ENCODE results near the gene TFAP2E.

Gene TFAP2E

DNA sequence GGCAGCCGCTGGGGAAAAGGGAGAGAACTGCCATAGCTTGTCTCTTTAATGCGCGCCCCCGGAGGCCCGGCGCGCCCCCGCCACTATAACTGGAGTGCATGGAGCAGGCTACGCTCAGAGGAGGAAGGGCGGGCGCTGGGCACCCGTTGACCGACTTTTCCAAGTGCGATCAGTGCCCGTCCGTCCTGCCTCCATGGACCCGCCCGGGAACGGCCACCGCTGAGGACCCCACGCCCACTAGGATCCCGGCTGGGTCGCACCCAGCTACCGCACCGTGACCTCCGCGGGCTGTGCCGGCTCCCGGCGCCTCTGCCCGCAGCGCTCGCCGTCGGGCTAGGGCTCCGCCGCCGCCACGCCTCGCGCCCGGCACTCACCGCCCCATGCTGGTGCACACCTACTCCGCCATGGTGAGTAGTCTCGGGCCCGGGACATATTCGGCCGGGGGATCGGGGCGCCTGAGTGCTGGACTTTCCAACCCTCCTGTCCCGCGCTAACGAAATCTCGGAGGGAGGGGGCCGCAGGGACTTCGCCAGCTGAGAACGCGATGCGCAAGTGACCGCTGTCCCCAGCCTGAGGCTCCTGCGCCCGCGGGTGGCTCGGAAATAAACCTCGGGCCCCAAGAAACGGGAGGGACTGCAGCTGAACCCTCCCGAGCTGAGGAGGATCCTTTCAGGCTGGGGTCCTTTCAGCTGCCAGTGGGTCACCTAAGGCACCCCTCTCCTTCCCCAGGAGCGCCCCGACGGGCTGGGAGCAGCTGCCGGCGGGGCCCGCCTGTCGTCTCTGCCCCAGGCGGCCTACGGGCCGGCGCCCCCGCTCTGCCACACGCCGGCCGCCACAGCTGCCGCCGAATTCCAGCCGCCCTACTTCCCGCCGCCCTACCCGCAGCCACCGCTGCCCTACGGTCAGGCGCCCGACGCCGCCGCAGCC, at the start of gene TFAP2E:
Gene TFAP2E (plus strand): TSS at position 117 of the 927 bp plus-strand sequence. CDS start 264 bp downstream, at position 381.
- peak; percentile 54 for DNase-seq (ENCODE audit: low spot score)

DNA sequence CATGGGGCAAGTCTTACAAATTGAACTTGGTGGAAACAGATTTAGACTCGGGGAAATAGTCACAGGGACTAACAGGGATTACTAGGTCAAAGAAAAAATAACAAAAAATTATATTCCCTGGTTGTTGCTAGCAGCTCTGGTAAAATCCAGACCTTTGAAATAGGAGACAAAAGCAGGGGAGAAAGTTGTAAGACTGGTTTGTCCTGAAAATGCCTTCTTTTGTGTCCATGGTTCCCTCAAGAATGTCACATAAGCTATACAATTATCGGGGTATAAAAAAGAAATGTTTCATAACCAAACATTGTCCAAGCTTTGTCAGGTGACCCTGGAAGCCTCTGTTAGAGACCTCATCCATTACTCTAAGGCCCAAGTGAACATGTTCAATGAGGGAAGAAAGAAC, 49.0 kb upstream of the TFAP2E start:
- DNase-seq (ENCODE audit: low spot score): no peak

DNA sequence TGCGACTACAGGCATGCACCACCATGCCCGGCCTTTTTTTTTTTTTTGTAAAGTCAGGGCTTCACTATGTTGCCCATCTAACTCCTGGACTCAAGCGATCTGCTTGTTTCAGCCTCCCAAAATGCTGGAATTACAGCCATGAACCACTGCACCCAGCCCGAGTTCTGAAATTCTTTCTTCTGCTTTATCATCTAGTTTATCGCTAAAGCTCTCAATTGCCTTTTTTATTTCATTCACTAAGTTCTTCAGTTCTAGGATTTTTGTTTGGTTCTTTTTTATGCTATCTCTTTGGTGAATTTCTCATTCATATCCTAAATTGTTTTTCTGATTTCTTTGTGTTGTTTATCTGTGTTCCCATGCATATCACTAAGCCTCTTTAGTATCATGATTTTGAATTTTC, 42.9 kb upstream of the TFAP2E start:
- no peak for DNase-seq (ENCODE audit: low spot score)

DNA sequence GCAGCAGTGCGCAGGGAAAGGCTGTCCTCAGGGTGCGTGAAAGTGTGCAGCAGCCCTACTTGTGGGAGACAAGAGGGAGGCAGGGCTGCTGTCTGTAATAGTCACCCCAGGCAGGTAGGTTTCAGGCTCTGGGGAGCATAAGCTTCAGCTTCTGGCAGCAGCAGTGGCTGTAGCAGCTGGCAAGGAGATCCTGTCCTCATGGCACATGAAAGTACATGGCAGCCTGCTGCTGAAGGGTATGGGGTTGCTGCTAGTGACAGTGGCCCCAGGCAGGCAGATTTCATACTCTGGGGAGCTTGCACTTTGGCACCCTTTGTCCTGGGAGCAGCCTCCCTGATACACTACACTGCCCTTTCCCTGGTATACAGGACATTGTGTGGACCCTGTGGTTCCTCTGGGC, 42.2 kb upstream of the TFAP2E start:
- no peak for DNase-seq (ENCODE audit: low spot score)

DNA sequence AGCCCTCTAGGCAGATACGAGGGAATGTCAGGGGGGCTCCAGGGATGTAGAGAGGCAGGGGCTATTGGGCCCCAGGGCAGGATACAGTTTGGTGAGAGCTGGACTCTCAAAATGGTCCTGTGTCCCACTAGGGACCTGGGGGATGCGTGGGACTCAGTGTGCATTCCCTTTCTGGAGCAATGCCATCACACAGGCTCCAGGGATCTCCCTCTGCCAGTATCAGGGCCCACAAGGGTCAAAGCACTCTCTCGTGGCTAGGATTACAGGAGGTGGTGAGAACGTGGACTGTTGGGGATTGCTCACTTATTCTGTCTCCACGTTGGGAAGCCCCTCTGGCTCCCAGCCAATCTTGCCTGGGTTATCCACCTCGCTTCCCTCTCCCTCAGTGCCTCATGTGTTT, 41.7 kb upstream of the TFAP2E start:
- DNase-seq (ENCODE audit: low spot score): no peak

DNA sequence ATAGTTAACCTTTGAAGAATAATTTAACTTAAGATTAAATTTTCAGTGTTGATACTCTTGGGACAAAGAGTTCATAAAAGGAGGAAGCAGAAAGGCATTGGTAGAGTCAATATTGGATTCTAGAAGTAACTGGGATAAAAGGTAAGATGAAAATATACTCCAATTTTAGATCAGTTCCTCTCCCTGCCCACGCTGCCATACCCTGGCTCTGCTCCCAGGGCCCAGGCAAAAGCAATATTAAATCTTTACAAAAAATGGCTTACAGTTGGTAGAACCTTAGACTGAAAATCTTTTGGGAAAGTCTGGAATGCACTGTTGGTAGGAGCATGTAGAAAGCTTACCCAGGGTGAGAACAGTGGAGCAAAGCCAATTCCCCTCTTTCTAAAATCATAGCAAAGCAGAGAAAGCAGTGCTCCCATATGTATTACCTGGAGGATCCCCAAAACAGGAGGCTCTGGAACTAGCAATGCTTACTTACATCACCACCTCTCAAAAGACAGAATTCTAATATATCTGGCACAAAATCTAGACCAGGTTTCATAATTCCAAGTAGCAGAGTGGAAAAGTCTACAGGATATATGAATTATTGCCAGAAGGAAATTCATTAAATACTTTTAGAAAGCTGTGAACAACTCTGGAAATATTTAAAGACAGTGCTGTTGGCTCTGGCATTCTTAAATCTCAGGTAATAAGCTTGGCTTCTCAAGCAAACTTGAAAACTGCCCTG, 40.5 kb upstream of the TFAP2E start:
- DNase-seq (ENCODE audit: low spot score): no peak

DNA sequence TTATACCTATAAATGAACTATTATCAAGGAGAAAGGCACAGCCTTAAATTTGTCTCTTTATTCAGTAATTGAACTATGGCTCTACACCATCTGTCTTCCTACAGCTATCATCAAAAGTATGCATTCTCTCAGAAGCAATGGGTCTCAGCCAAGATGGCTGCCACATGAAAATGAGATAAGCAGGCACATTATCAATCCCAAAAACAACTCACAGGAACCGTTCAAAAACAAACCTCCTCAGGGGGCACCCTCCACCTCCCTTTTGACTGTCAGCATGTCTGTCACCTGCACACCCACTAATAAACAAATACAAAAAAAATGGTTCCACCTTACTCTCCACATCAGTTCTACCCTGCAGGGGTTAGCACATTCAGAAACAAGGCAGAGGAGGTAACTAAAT, 39.5 kb upstream of the TFAP2E start:
- DNase-seq (ENCODE audit: low spot score): no peak

DNA sequence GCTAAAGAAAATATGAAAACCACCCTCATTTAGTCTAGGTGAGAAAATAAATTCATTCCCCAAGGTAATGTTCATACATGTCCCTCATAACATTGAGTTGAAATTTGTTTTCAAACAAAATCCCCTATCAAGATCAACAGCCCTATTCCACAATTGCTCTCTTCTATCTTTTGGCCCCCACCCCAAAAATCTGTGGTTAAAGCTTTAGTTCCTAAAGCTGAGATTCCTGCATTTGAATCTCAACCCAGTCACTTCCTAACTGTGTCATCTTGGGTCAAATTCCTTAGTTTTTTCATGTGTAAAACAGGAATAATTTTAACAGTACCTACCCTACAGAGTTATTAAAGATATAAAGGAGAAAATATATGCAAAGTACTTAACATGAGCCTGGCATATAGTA, 37.9 kb upstream of the TFAP2E start:
- DNase-seq (ENCODE audit: low spot score): no peak

DNA sequence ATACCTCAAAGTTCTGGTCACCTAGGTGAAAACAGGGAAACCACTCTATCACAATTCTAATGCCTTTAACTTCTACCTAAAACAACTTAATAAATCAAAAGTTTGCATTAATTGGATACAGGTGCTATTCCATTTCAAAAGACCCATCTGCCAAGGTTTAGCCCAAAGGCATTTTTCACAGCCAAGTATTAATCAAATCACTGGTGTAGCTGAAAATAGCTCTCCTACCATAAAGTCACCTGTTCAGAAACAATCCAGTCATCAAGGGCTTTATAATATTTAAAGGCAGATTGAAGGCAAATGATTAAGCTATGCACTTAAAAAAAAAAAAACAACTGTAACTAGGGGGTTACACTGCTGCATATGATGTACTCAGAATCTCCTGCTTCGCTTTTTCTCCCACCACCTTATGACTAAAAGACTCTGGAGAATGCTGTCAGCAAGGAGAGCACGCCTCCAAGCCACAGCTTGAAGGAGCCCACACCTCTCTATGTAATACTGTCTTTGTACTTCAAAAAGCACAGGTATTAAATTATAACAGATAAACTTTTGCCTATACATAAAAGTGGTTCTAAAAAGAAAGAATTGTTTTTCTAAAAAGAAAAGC, 36.5 kb upstream of the TFAP2E start:
- DNase-seq (ENCODE audit: low spot score): no peak

DNA sequence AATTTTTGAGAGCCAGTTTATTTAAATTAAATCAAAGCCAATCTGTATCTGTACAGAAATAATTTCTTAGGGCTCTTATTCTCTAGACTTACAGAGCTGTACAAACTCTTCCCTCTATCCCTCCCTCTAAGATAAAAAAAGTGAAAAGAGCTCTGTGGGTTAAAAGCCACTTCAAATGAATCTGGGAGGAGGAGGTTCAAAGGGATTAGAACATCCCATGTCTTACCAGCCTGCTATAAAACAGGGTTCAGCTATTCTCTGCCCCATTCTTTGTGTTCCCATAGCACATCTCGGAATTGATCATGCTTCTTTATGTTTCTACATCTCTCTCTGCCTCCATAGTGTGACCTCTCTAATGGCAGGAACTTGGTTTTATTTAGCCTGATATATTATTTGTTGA, 35.3 kb upstream of the TFAP2E start:
- no peak for DNase-seq (ENCODE audit: low spot score)

DNA sequence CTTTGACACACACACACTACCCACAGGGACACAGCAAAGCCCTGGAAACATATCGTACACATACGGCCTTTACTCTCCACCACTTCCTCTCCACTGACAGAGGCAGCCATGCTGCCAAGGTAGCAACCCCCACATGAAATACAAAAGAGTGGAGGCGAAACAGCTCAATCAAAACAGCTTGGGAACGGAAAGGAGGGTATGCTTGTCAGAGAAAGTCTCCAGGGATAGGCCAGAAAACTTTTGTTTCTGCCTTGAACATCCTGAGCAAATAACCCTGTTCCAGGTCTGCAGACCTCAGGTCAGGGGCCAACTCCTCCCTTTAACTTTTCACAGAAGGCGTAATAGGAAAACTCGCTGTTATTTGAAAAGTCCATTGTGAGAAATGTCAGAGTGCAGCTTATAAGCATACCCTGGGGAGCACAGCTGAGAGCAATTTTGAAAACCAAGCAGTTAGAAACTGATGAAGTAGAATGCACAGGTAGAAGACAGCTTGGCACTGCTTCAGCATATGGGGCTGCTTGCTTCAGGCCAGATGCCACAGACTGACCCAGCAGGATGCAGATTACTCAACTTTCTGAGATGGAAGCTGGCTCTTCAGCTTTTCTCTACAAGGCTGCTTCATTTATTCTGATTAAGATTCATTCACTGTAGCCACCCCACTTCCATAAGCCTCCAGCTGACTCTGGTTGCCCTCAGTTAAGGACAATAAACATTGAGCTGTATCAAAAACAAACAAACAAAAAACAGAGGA, 33.9 kb upstream of the TFAP2E start:
- no peak for DNase-seq (ENCODE audit: low spot score)

DNA sequence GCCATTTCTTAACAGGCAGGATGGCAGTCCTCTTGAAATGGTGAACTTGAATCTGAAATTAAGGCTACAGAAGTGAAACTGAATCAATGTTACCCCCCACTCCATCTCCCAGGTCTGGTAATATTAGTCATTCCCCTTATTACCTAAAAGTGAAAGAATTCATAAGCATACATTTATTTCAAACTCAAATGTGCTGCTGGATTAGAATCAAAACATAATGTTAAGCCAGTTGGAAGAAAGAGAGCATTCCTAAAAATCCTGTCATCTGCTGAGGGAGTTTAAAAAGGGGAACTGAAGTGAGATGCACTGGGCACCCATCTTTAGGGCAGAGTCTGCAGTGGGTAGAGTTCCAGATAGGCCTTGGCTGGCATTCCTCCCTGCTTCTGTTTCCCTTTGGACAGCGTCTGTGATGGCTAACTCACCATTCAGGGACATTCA, 33.3 kb upstream of the TFAP2E start:
- no peak for DNase-seq (ENCODE audit: low spot score)

DNA sequence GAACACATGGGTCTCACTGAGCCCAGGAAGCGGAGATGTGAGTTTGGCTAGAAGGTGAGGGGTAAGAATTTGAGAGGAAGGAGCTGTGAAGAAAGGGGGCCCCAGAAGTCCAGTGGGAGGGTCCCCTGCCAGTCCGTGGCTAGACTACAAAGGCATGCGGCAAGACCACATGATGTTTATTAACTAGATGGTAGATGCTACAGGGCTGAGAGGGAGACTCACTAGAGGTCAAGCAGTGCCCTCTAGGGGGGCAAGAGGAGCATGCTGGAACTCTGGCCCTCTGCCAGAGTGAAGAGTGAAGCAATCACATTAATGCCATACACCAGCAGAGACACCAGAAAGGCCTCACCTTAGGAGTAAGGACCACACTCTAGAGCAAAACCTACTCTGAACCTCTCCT, 28.1 kb upstream of the TFAP2E start:
- peak; percentile 82 for DNase-seq (ENCODE audit: low spot score)

DNA sequence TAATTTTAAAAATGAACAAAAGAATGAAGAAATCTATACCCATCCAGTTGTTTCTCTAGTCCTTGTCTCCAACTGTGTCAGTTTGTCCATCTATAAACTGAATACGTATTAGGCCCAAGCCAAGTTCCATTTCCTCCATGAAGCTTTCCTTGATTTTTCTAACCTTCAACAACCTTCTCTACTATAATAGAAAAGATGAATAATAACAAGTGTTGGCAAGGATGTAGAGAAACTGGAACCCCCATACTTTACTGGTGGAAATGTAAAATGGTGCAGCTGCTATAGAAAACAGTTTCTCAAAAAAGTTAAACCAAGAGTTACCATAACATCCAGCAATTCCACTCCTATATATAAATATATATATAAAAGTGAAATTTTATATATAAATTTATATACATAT, 26.5 kb upstream of the TFAP2E start:
- no peak for DNase-seq (ENCODE audit: low spot score)

DNA sequence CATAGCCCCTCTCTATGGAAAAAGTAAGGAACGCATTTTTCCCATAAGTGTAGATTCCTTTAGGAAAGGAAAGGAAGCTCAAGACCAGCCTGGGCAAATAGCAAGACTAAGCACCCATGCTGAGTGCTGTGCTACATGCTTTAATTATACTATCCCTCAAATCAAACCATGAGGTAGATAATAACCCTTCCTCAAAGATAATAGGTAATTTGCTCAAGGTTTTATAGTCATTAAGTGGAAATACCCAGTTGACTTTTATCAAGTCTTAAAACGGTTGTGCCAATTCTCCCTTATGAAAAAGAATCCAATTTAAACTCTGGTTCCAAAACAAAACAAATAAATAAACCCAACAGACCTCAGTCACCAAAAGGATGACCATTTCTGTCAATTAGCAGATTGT, 19.3 kb upstream of the TFAP2E start:
- no peak for DNase-seq (ENCODE audit: low spot score)

DNA sequence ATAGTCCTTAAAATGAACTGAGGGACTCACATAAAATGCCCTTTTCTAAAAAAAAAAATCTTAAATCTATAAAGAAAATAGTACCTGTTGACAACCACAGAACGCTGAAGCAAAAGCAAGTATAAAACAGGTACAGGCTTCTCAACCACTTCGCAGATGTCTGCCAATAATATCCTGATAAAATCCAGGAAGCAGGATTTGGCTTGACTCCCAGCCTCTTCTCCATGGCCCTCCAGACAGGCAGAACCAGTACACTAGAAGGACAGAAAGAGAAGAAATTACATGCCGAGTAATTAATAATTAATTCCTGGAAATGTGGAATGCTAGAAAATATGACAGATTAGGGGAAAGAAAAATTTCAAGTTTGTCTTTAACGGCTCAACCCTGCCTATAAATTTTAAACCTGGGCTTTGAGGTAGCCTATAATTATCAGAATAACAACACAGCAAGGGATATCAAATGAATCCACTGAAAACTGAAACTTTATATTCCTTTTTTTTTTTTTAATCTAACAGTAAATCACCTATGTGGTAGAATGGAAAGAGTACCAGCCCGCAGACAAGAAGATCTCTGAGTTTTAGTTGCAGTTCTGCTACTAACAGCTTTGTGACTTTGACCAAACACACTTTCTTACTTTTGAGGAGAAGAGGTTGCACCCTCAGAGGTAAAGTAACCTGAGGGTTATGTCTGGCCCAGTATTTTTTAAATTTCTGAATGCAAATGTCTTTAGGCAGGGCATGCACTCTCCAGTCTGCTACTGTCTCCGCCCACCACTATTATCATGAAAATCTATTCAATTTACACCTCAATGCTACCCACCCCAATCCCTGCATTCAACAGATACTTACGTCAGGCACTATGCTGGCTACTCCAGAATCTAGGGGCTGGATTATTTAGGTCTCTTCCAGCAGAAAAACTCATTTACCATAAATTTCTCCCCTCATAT, 18.6 kb upstream of the TFAP2E start:
- no peak for DNase-seq (ENCODE audit: low spot score)

DNA sequence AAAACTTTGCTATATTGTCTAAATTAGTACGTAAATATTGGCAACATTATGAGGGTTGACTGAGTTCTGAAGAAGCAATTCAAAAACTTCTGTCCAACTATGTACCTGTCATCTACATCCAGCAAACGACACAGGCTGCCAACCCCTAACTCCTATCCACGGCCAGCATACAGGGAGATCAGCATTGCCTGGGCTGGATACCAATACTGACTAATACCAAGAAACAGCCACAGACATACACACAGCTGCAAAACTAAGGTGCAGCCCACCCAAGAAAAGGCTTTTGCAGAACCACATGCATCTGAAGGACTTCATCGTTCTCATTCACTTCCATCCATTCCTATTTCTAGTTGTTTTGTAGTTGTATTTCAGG, 17.9 kb upstream of the TFAP2E start:
- no peak for DNase-seq (ENCODE audit: low spot score)

DNA sequence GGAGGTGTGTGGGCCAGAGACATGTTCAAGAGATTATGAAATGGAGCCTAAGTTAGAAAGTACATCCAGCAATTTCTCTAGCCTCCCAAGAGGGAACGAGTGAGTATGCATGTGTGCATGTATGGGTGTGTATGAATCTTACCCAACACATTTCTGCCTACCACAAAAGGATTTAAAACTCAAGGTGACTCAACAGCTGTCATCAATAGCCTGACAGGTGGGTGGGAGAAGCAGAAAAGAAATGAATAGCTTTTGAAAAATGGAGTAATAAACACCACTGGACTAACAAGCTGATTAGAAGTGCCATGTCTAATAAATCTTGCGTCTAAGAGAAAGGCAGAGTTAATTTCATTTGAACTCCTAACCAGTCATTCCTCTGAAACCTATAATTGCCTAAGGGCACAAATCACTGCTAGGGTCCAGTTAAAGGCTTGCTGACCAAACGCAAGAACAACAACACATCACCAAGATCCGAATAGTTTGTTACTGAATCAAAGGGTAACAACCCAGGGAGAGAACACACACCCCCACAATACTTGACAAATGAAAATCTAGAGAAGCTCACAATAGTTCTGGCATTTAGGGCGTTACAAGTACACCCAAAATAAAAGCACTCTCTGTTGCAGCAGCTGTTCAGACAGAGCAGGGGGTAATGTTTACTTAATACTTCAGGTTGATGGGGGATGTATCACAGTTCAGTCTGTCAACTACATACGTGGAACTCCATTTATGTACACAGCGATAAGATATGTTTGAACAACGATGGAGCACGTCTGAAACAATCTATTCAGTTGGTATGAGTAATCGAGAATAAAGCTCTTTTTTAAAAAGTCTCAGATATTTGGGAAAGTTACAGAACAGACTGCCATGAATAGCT, 17.3 kb upstream of the TFAP2E start:
- no peak for DNase-seq (ENCODE audit: low spot score)

DNA sequence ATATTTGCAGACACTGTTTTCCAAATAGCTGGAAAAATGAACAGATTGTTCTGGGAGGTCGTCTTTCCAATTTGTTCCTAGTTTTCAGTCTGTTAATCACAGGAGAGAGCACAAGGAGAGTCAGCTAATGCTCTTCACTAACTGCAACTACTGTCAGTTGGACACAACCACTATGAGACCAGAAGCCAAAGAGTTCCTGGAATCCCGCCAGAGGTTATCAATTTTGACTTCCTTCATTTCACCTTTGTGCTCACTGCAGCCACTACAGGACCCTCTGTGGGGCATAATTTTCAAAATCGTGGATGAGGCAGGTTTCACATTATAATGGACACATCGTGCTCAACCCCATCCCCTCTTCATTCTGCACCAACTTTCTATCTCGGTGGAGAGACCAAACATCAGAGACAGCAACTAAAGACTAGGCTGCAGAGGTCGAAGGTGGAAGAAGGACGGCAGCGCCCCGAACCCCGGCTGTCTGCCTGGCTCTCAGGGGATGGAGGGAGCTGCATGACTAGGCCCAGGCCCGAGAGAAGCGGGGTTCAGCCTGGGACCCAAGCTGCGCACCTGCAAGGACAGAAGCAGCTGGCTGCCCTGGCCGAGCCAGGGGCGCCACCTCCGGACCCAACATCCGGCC, 16.5 kb upstream of the TFAP2E start:
- DNase-seq (ENCODE audit: low spot score): no peak
